Omental fat pad (tissue), 4 donors: ENCODE results near the gene TFAP2B. TPM values are rescaled to one million over a fixed set of nuclear protein-coding genes. Genes with fewer than 3 reads are reported as not detected.

Experiments
- ATAC-seq: fragments of 150-250 bp; one replicate; pipeline ENCODE4 v1.9.1; 2016; ENCODE audit warnings: mild to moderate bottlenecking, moderate library complexity; ENCODE audit not compliant: low FRiP score
- DNase-seq: peaks from one replicate; pipeline ENCODE4 v3.0.0-alpha.2; 2019; ENCODE audit warnings: low spot score
- total RNA-seq, 4 donors: library from RNA; depleted of rRNA; stranded (reverse); fragments of >200 nt; gene quantifications; one replicate each; pipeline ENCODE4 v1.1.0, GENCODE V29; 2016
- TF ChIP-seq, protein P1 (sequence below), 3 donors: fragments of 450-650 bp; IDR thresholded peaks; one replicate each; pipeline ENCODE4 v1.5.1; 2016 to 2017; ENCODE audit warnings: antibody characterized with exemption in 3 of 3, mild to moderate bottlenecking in 3 of 3, moderate library complexity in 2 of 3

TFAP2B gene
- total RNA-seq, 4 donors from 2014 or later, result not detected

DNA sequence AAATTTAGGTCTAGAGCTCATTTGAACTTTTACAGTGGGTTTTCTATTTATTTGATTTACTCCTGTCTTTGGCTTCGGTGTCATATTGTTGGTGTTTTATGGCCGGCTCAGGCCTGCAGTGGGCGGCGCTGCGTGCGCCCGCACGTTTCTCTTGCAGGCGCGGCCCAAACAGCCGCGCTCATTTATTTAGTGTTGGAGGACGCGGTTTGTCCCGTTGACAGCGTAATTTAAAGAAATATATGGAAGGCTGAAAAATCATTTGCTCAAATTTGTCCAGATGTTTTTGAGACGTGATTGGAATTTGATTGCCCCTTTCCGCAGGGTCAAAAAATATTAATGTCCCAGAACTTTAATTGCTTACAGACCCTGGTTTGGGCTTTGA is 22.1 kb downstream of the TFAP2B start:
- ATAC-seq (no peak), DNase-seq (no peak)
- TF ChIP-seq, protein P1, sequence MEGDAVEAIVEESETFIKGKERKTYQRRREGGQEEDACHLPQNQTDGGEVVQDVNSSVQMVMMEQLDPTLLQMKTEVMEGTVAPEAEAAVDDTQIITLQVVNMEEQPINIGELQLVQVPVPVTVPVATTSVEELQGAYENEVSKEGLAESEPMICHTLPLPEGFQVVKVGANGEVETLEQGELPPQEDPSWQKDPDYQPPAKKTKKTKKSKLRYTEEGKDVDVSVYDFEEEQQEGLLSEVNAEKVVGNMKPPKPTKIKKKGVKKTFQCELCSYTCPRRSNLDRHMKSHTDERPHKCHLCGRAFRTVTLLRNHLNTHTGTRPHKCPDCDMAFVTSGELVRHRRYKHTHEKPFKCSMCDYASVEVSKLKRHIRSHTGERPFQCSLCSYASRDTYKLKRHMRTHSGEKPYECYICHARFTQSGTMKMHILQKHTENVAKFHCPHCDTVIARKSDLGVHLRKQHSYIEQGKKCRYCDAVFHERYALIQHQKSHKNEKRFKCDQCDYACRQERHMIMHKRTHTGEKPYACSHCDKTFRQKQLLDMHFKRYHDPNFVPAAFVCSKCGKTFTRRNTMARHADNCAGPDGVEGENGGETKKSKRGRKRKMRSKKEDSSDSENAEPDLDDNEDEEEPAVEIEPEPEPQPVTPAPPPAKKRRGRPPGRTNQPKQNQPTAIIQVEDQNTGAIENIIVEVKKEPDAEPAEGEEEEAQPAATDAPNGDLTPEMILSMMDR (IDR thresholded peaks at IDR 0.05), result no peak

DNA sequence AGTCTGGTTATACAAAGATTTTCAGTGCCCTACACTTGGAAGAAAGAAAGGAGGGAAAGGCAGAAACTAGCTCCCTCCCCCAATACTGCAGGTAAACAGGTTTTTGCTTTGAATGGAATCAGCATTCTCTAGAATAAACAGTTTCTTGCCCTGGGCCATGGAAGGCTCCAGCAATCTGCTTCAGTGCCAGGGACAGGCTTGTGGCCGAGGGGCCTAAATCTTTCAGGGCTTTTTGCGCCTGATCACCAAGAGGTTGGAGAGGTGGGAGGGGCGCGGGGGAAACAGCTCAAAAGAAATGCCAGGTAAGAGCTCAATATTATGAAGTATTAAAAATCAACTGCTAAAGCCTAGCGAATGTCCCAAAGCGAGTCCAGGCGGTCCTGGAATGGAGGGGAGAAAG is 23.8 kb downstream of the TFAP2B start:
- DNase-seq, result no peak
- no peak for ATAC-seq
- TF ChIP-seq, protein P1 (IDR thresholded peaks at IDR 0.05), result no peak

DNA sequence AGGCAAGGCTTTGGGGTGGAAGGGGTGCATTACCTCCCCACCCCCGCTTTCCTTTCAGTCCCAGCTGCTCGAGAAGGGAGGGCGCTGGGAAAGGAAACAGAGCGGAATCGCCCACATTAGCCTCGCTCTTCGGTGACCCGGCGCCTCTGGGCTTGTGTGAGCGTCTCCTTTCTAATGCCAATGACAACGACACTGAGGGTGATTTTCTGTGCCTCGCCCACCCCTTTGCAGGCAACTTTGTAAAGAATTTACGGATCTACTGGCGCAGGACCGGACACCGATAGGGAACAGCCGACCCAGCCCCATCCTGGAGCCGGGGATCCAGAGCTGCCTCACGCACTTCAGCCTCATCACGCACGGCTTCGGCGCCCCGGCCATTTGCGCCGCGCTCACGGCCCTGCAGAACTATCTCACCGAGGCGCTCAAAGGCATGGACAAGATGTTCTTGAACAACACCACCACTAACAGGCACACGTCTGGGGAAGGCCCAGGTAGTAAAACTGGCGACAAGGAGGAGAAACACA is 24.3 kb downstream of the TFAP2B start:
- DNase-seq (no peak), ATAC-seq (no peak)
- TF ChIP-seq, protein P1 (IDR thresholded peaks at IDR 0.05), result no peak

DNA sequence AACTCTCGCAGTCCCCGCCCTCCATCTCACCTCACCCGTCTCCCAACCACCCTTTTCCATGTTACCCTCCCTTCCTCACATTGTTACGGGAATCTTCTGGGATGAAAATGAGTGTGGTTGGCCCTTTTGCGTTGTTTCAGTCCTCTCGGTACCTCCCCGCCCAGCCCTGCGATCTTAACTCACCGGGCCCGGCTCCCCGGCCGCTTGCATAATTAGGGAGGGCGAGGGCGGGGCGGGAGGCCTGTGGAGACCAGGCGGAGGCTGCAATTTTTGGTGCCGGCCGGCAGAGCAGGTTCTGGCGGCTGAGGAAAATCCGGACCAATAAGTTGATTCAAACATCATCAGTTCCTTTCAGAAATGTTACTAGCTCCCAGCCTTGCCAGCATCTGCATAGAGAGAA is 25.2 kb downstream of the TFAP2B start:
- TF ChIP-seq, protein P1 (IDR thresholded peaks at IDR 0.05), result no peak
- DNase-seq (no peak), ATAC-seq (no peak)

DNA sequence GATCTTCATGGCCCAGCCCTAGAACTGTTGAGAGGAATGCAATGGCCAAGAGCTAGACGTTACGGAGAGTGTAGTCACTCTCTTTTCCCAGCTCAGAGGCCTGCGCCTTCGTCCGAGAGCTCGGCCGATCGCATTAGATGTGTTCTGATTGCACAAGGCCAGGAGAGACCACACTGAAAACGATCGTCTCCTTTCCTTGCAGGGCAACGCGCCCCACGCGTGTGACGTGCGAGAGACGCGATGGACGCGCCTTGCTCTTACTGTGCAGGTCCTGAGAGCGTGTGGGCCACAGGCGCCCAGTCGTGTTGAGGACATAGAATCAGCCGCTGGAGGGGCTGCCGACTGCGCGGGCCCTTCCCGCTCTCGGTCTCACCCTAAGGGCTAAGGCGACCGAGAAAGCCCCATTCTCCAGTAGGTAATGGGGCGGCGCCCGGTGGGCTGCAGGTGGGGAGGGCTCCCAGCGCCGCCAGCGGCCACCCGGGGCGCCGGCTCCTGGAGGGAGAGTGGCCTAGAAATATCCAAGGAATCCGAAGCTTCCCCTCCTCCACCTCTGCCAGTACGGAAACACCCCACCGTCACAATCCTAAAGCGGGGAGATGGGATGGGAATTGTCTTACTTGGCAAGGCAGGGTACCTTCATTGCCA is 26.9 kb downstream of the TFAP2B start:
- TF ChIP-seq, protein P1 (IDR thresholded peaks at IDR 0.05), result no peak
- ATAC-seq, result no peak
- DNase-seq, result no peak

DNA sequence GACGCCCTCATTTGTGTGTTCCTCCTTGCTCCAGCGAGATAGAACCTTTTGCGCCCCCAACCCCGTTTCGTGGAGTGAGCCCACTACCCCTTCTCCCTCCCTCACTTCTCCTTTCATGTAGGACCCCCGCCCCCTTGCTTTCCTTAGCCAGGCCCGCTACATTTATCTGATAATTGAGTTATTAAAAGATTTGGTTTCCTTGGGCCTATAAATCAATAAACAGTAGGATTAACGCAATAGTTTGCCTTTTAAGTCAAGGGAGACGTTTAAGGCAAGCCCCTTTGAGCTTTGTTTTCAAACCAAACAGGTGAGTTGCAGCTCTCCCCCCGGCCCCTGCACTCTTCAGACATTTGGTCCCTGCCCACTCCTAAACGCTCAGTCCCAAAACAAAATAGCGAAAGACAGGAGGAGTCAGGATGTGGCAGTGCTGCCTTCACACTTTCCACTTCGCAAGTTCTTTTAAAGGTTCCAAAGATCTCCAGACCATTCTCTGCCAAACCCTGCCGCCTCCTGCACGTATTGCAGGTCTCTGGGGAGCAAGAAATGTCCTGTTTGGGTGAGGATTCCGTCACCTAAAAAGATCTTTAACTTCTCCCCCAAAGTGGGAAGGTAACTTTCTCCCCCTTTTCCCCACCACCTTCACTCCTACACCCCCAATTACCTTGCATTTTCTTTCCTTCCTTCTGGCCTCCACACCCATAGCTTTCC is 27.6 kb downstream of the TFAP2B start:
- TF ChIP-seq, protein P1 (IDR thresholded peaks at IDR 0.05), result no peak
- ATAC-seq (no peak), DNase-seq (no peak)

DNA sequence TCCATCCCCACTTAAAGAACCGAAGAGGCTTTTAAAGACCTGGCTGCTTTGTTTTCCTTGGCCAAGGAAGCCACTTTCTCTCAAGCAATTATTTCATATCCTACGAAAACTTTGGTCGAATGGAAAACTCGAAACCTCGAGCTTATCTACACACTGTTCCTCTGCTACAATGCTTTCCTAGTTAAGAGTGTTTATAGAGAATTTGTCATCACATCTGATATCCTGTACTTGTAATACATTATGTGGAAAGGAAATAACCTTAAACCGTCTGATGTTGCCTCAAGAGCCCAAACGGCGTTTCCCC is 28.1 kb downstream of the TFAP2B start:
- ATAC-seq, result no peak
- no peak for DNase-seq
- TF ChIP-seq, protein P1 (IDR thresholded peaks at IDR 0.05), result no peak
